ENCODE results near the gene CD59. TPM values are rescaled to one million over a fixed set of nuclear protein-coding genes. Genes with fewer than 3 reads are reported as not detected.
"Not testable (repeated sequence)": the region's sequence is repeated elsewhere in the genome, so short reads cannot be mapped to it uniquely, and the experiment has no call there.

CD59 gene
- total RNA-seq, 1 experiment from 2014 or later: 5.7 TPM

- not testable (repeated sequence) for H3K9ac ChIP-seq (ENCODE audit: low read length); H4K20me1 ChIP-seq (ENCODE audit: insufficient read depth, low read depth, low read length); H3K27me3 ChIP-seq (ENCODE audit: low read length); H3K4me2 ChIP-seq (ENCODE audit: low read depth, low read length, poor library complexity, severe bottlenecking); H3K79me2 ChIP-seq (ENCODE audit: low read length); H3K36me3 ChIP-seq (ENCODE audit: insufficient read depth, low read length); H3K9me2 ChIP-seq (replicated peaks; ENCODE audit: insufficient read depth, low read length); DNase-seq; H2AFZ ChIP-seq (ENCODE audit: low read length); H3K4me3 ChIP-seq (ENCODE audit: low read length); H3K27ac ChIP-seq (ENCODE audit: low read length); H3K9me3 ChIP-seq (ENCODE audit: low read length)
- peaks cover 27% of the 10 kb centered on the region for H3K4me1 ChIP-seq (ENCODE audit: low read length)
These were observed 7.1 kb downstream of the CD59 start for GRCh38 chr11:33729072-33729664.

- not testable (repeated sequence) for H3K9me2 ChIP-seq (replicated peaks; ENCODE audit: insufficient read depth, low read length); H3K79me2 ChIP-seq (ENCODE audit: low read length); H4K20me1 ChIP-seq (ENCODE audit: insufficient read depth, low read depth, low read length); H3K27me3 ChIP-seq (ENCODE audit: low read length); DNase-seq; H2AFZ ChIP-seq (ENCODE audit: low read length); H3K4me2 ChIP-seq (ENCODE audit: low read depth, low read length, poor library complexity, severe bottlenecking); H3K36me3 ChIP-seq (ENCODE audit: insufficient read depth, low read length); H3K27ac ChIP-seq (ENCODE audit: low read length); H3K9ac ChIP-seq (ENCODE audit: low read length); H3K4me3 ChIP-seq (ENCODE audit: low read length); H3K9me3 ChIP-seq (ENCODE audit: low read length)
- H3K4me1 ChIP-seq (ENCODE audit: low read length): peaks cover 13% of the 10 kb centered on the region
These were observed 8.7 kb downstream of the CD59 start for GRCh38 chr11:33727539-33727938.

- Histone ChIP-seq H3K36me3 (ENCODE audit: insufficient read depth, low read length) (no peaks in the 10 kb centered on the region), H3K27me3 (ENCODE audit: low read length) (no peaks in the 10 kb centered on the region), H3K4me3 (ENCODE audit: low read length) (no peak overlapping the region), H3K79me2 (ENCODE audit: low read length) (no peaks in the 10 kb centered on the region), H3K9me3 (ENCODE audit: low read length) (no peaks in the 10 kb centered on the region), H4K20me1 (ENCODE audit: insufficient read depth, low read depth, low read length) (no peaks in the 10 kb centered on the region), H3K27ac (ENCODE audit: low read length) (no peak overlapping the region), H3K9me2 (replicated peaks; ENCODE audit: insufficient read depth, low read length) (no peaks in the 10 kb centered on the region), H3K4me1 (ENCODE audit: low read length) (no peaks in the 10 kb centered on the region), H3K9ac (ENCODE audit: low read length) (no peak overlapping the region), H3K4me2 (ENCODE audit: low read depth, low read length, poor library complexity, severe bottlenecking) (no peak overlapping the region), H2AFZ (ENCODE audit: low read length) (no peak overlapping the region)
- no peak for DNase-seq
These were observed 10.7 kb downstream of the CD59 start for GRCh38 chr11:33725496-33725895.

GRCh38 chr11:33724644-33725035, 11.6 kb downstream of the CD59 start:
- H3K9ac ChIP-seq (ENCODE audit: low read length): no peak overlapping the region
- H3K9me2 ChIP-seq (replicated peaks; ENCODE audit: insufficient read depth, low read length): no peaks in the 10 kb centered on the region
- no peak overlapping the region for H3K4me3 ChIP-seq (ENCODE audit: low read length)
- H3K27me3 ChIP-seq (ENCODE audit: low read length): no peaks in the 10 kb centered on the region
- H3K4me1 ChIP-seq (ENCODE audit: low read length): no peaks in the 10 kb centered on the region
- H4K20me1 ChIP-seq (ENCODE audit: insufficient read depth, low read depth, low read length): no peaks in the 10 kb centered on the region
- DNase-seq: no peak
- H2AFZ ChIP-seq (ENCODE audit: low read length): no peak overlapping the region
- H3K4me2 ChIP-seq (ENCODE audit: low read depth, low read length, poor library complexity, severe bottlenecking): no peak overlapping the region
- H3K79me2 ChIP-seq (ENCODE audit: low read length): no peaks in the 10 kb centered on the region
- H3K27ac ChIP-seq (ENCODE audit: low read length): no peak overlapping the region
- H3K9me3 ChIP-seq (ENCODE audit: low read length): no peaks in the 10 kb centered on the region
- no peaks in the 10 kb centered on the region for H3K36me3 ChIP-seq (ENCODE audit: insufficient read depth, low read length)

- H2AFZ ChIP-seq (ENCODE audit: low read length): no peak overlapping the region
- H3K4me2 ChIP-seq (ENCODE audit: low read depth, low read length, poor library complexity, severe bottlenecking): no peak overlapping the region
- H3K36me3 ChIP-seq (ENCODE audit: insufficient read depth, low read length): no peaks in the 10 kb centered on the region
- no peaks in the 10 kb centered on the region for H3K27me3 ChIP-seq (ENCODE audit: low read length)
- H3K9me3 ChIP-seq (ENCODE audit: low read length): no peaks in the 10 kb centered on the region
- H3K4me1 ChIP-seq (ENCODE audit: low read length): no peaks in the 10 kb centered on the region
- no peaks in the 10 kb centered on the region for H3K9me2 ChIP-seq (replicated peaks; ENCODE audit: insufficient read depth, low read length)
- no peak for DNase-seq
- no peak overlapping the region for H3K4me3 ChIP-seq (ENCODE audit: low read length)
- no peaks in the 10 kb centered on the region for H4K20me1 ChIP-seq (ENCODE audit: insufficient read depth, low read depth, low read length)
- no peaks in the 10 kb centered on the region for H3K79me2 ChIP-seq (ENCODE audit: low read length)
- H3K9ac ChIP-seq (ENCODE audit: low read length): no peak overlapping the region
- no peak overlapping the region for H3K27ac ChIP-seq (ENCODE audit: low read length)
These were observed 12.9 kb downstream of the CD59 start for GRCh38 chr11:33723238-33723881.

- no peak overlapping the region for H2AFZ ChIP-seq (ENCODE audit: low read length)
- no peaks in the 10 kb centered on the region for H3K4me1 ChIP-seq (ENCODE audit: low read length)
- H3K27ac ChIP-seq (ENCODE audit: low read length): no peak overlapping the region
- no peak overlapping the region for H3K4me2 ChIP-seq (ENCODE audit: low read depth, low read length, poor library complexity, severe bottlenecking)
- DNase-seq: no peak
- H3K79me2 ChIP-seq (ENCODE audit: low read length): no peaks in the 10 kb centered on the region
- no peaks in the 10 kb centered on the region for H3K27me3 ChIP-seq (ENCODE audit: low read length)
- H3K9me3 ChIP-seq (ENCODE audit: low read length): no peaks in the 10 kb centered on the region
- H3K4me3 ChIP-seq (ENCODE audit: low read length): no peak overlapping the region
- no peak overlapping the region for H3K9ac ChIP-seq (ENCODE audit: low read length)
- H3K9me2 ChIP-seq (replicated peaks; ENCODE audit: insufficient read depth, low read length): no peaks in the 10 kb centered on the region
- no peaks in the 10 kb centered on the region for H3K36me3 ChIP-seq (ENCODE audit: insufficient read depth, low read length)
- H4K20me1 ChIP-seq (ENCODE audit: insufficient read depth, low read depth, low read length): no peaks in the 10 kb centered on the region
These were observed 13.5 kb downstream of the CD59 start for GRCh38 chr11:33722590-33723234.

GRCh38 chr11:33721984-33722383, 14.2 kb downstream of the CD59 start:
- Histone ChIP-seq H3K27ac (ENCODE audit: low read length) (no peak overlapping the region), H3K36me3 (ENCODE audit: insufficient read depth, low read length) (no peaks in the 10 kb centered on the region), H2AFZ (ENCODE audit: low read length) (no peak overlapping the region), H3K9ac (ENCODE audit: low read length) (no peak overlapping the region), H3K4me2 (ENCODE audit: low read depth, low read length, poor library complexity, severe bottlenecking) (no peak overlapping the region), H3K4me3 (ENCODE audit: low read length) (no peak overlapping the region), H3K9me3 (ENCODE audit: low read length) (no peaks in the 10 kb centered on the region), H3K27me3 (ENCODE audit: low read length) (no peaks in the 10 kb centered on the region), H3K9me2 (replicated peaks; ENCODE audit: insufficient read depth, low read length) (no peaks in the 10 kb centered on the region), H4K20me1 (ENCODE audit: insufficient read depth, low read depth, low read length) (no peaks in the 10 kb centered on the region), H3K4me1 (ENCODE audit: low read length) (no peaks in the 10 kb centered on the region), H3K79me2 (ENCODE audit: low read length) (no peaks in the 10 kb centered on the region)
- no peak for DNase-seq

- no peaks in the 10 kb centered on the region for H3K79me2 ChIP-seq (ENCODE audit: low read length)
- no peaks in the 10 kb centered on the region for H3K36me3 ChIP-seq (ENCODE audit: insufficient read depth, low read length)
- no peak overlapping the region for H3K4me2 ChIP-seq (ENCODE audit: low read depth, low read length, poor library complexity, severe bottlenecking)
- no peak overlapping the region for H2AFZ ChIP-seq (ENCODE audit: low read length)
- no peaks in the 10 kb centered on the region for H3K4me1 ChIP-seq (ENCODE audit: low read length)
- no peak overlapping the region for H3K4me3 ChIP-seq (ENCODE audit: low read length)
- H3K9me2 ChIP-seq (replicated peaks; ENCODE audit: insufficient read depth, low read length): no peaks in the 10 kb centered on the region
- no peaks in the 10 kb centered on the region for H3K27me3 ChIP-seq (ENCODE audit: low read length)
- H4K20me1 ChIP-seq (ENCODE audit: insufficient read depth, low read depth, low read length): no peaks in the 10 kb centered on the region
- H3K9ac ChIP-seq (ENCODE audit: low read length): no peak overlapping the region
- no peak for DNase-seq
- H3K27ac ChIP-seq (ENCODE audit: low read length): no peak overlapping the region
- no peaks in the 10 kb centered on the region for H3K9me3 ChIP-seq (ENCODE audit: low read length)
These were observed 14.8 kb downstream of the CD59 start for GRCh38 chr11:33721426-33721825.

Data from Karpas-422 (cell line).